Muscle of arm (tissue), 12 donors: ENCODE data around the gene PDZD2. TPM values are rescaled to one million over a fixed set of nuclear protein-coding genes. Genes with fewer than 3 reads are reported as not detected.
"Not testable (repeated sequence)": the region's sequence is repeated elsewhere in the genome, so short reads cannot be mapped to it uniquely, and the experiment has no call there.

Source experiments
- DNase-seq: peaks from one replicate; pipeline ENCODE4 v3.0.0-alpha.2; 2013
- polyA plus RNA-seq, 12 donors: library from polyadenylated mRNA; unstranded; fragments of 120-200 nt; gene quantifications; one replicate each; pipeline ENCODE4 v1.2.1, GENCODE V29; 2013; ENCODE audit not compliant: insufficient read length in 12 of 12

PDZD2 gene
- polyA plus RNA-seq, 12 donors = 5.0 to 28.2 (median 8.6) TPM; not detected in 1

GRCh38 chr5:31768046-31768445 is 129.1 kb downstream of the PDZD2 start:
- DNase-seq = no peak

- DNase-seq = no peak
These were observed 129.9 kb downstream of the PDZD2 start for GRCh38 chr5:31768784-31769183.

- no peak for DNase-seq
These were observed 130.6 kb downstream of the PDZD2 start for GRCh38 chr5:31769530-31769929.

- no peak for DNase-seq
These were observed 131.3 kb downstream of the PDZD2 start for GRCh38 chr5:31770132-31770720.

GRCh38 chr5:31770998-31771397 is 132.1 kb downstream of the PDZD2 start:
- no peak for DNase-seq

GRCh38 chr5:31771500-31771899 is 132.6 kb downstream of the PDZD2 start:
- DNase-seq = no peak

GRCh38 chr5:31776294-31776693 is 137.4 kb downstream of the PDZD2 start:
- not testable (repeated sequence) for DNase-seq

- DNase-seq = no peak
These were observed 138.2 kb downstream of the PDZD2 start for GRCh38 chr5:31776976-31777651.

GRCh38 chr5:31781772-31782171 is 142.8 kb downstream of the PDZD2 start:
- no peak for DNase-seq

GRCh38 chr5:31783086-31783645 is 144.2 kb downstream of the PDZD2 start:
- no peak for DNase-seq

GRCh38 chr5:31783731-31784130 is 144.8 kb downstream of the PDZD2 start:
- no peak for DNase-seq

GRCh38 chr5:31786090-31786631 is 147.2 kb downstream of the PDZD2 start:
- peak; percentile 33 for DNase-seq

- DNase-seq = no peak
These were observed 155.1 kb downstream of the PDZD2 start for GRCh38 chr5:31794009-31794408.

- DNase-seq = no peak
These were observed 159.2 kb downstream of the PDZD2 start for GRCh38 chr5:31798168-31798567.

GRCh38 chr5:31800351-31800750 is 161.4 kb downstream of the PDZD2 start:
- DNase-seq = no peak

GRCh38 chr5:31805785-31806400 is 167.0 kb downstream of the PDZD2 start:
- DNase-seq = no peak

GRCh38 chr5:31806561-31806960 is 167.6 kb downstream of the PDZD2 start:
- no peak for DNase-seq

- no peak for DNase-seq
These were observed 169.0 kb downstream of the PDZD2 start for GRCh38 chr5:31807789-31808540.

GRCh38 chr5:31809050-31809870 is 170.3 kb downstream of the PDZD2 start:
- DNase-seq = peak; percentile 76

- no peak for DNase-seq
These were observed 172.3 kb downstream of the PDZD2 start for GRCh38 chr5:31811210-31811609.

GRCh38 chr5:31815376-31815775 is 176.4 kb downstream of the PDZD2 start:
- DNase-seq = no peak
